Measurements from ENCODE around the gene CFAP68.
"Not testable (repeated sequence)": the region's sequence is repeated elsewhere in the genome, so short reads cannot be mapped to it uniquely, and the experiment has no call there.

Gene CFAP68

GRCh38 chr11:111930472-111930871, 51.1 kb downstream of the CFAP68 start:
- ChIA-PET CTCF (interaction anchor here (1.2 to 8.9 kb wide), 13 partner anchors 12 to 67 kb away, joined by 3 to 134 read pairs (median 7); partner anchors contain the start of genes ALG9, CRYAB, DIXDC1 and HSPB2), POLR2A (no interaction called here)

GRCh38 chr11:111932611-111932950, 53.2 kb downstream of the CFAP68 start:
- TF ChIP-seq CTCF (IDR thresholded peaks at IDR 0.05; ENCODE audit: insufficient read depth, low read length, missing control alignments), result no peak
- no peak overlapping the region for H3K4me3 ChIP-seq (ENCODE audit: low read depth, low read length)
- ChIA-PET CTCF (interaction anchor here (1.0 to 8.9 kb wide), 13 partner anchors 10 to 352 kb away, joined by 3 to 134 read pairs (median 7); partner anchors contain the start of gene DIXDC1), POLR2A (no interaction called here)
- DNase-seq (ENCODE audit: low read depth, low spot score), result no peak

More at GRCh38 chr11:111930472-111930871, 51.1 kb downstream of the CFAP68 start:
- H3K4me3 ChIP-seq (ENCODE audit: low read depth, low read length), result no peak overlapping the region
- no peak for TF ChIP-seq CTCF (IDR thresholded peaks at IDR 0.05; ENCODE audit: insufficient read depth, low read length, missing control alignments)
- no peak for DNase-seq (ENCODE audit: low read depth, low spot score)

- DNase-seq (ENCODE audit: low read depth, low spot score); POLR2A ChIA-PET; H3K4me3 ChIP-seq (ENCODE audit: low read depth, low read length): not testable (repeated sequence)
- CTCF ChIA-PET, result interaction anchor here (1.2 to 8.9 kb wide), 8 partner anchors 9 to 65 kb away, joined by 3 to 134 read pairs (median 15); partner anchors contain the start of genes CRYAB and DIXDC1
Measured at GRCh38 chr11:111933176-111933575, 53.8 kb downstream of the CFAP68 start.

- CTCF ChIA-PET, result interaction anchor here (1.0 to 8.9 kb wide), 11 partner anchors 11 to 346 kb away, joined by 3 to 102 read pairs (median 4); partner anchors contain the start of gene CRYAB
- H3K4me3 ChIP-seq (ENCODE audit: low read depth, low read length), result no peak overlapping the region
- no peak for DNase-seq (ENCODE audit: low read depth, low spot score)
- TF ChIP-seq CTCF (IDR thresholded peaks at IDR 0.05; ENCODE audit: insufficient read depth, low read length, missing control alignments), result no peak
- POLR2A ChIA-PET, result no interaction called here
Measured at GRCh38 chr11:111933872-111934271, 54.5 kb downstream of the CFAP68 start.

GRCh38 chr11:111934306-111934705, 55.0 kb downstream of the CFAP68 start:
- POLR2A ChIA-PET, result no interaction called here

More at GRCh38 chr11:111934306-111934705, 55.0 kb downstream of the CFAP68 start:
- CTCF ChIA-PET, result interaction anchor here (1.0 to 8.9 kb wide), 12 partner anchors 7 to 346 kb away, joined by 3 to 102 read pairs (median 6); partner anchors contain the start of gene CRYAB
- H3K4me3 ChIP-seq (ENCODE audit: low read depth, low read length), result no peak overlapping the region
- no peak for TF ChIP-seq CTCF (IDR thresholded peaks at IDR 0.05; ENCODE audit: insufficient read depth, low read length, missing control alignments)
- DNase-seq (ENCODE audit: low read depth, low spot score), result no peak
